Lower leg skin (tissue), 3 donors: ENCODE measurements around the gene NCBP1.
"Not testable (repeated sequence)": the region's sequence is repeated elsewhere in the genome, so short reads cannot be mapped to it uniquely, and the experiment has no call there.

Experiments used
- CTCF ChIP-seq, 3 donors: fragments of 450-650 bp; IDR thresholded peaks; one replicate each; pipeline ENCODE4 v1.5.1; 2016; ENCODE audit warnings: antibody characterized with exemption in 3 of 3, mild to moderate bottlenecking in 3 of 3, moderate library complexity in 2 of 3
- POLR2A ChIP-seq, 2 donors: fragments of 450-650 bp; IDR thresholded peaks; one replicate each; pipeline ENCODE4 v1.6.1; 2016 to 2017; ENCODE audit warnings: antibody characterized with exemption in 2 of 2, mild to moderate bottlenecking in 1 of 2, moderate library complexity in 1 of 2

DNA sequence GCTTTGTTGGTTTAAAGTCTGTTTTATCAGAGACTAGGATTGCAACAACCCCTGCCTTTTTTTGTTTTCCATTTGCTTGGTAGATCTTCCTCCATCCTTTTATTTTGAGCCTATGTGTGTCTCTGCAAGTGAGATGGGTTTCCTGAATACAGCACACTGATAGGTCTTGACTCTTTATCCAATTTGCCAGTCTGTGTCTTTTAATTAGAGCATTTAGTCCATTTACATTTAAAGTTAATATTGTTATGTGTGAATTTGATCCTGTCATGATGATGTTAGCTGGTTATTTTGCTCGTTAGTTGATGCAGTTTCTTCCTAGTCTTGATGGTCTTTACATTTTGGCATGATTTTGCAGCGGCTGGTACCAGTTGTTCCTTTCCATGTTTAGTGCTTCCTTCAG is 48.8 kb upstream of the NCBP1 start:
- TF ChIP-seq CTCF, POLR2A (IDR thresholded peaks at IDR 0.05): not testable (repeated sequence)
